Measurements from ENCODE around the gene DOK6. TPM values are rescaled to one million over a fixed set of nuclear protein-coding genes. Genes with fewer than 3 reads are reported as not detected.

DOK6 gene
- total and polyA plus RNA-seq, 2 of the 13 experiments (the other 11 are each of a cell fraction or from before 2014, with no cell fraction given): 17.0 to 17.2 TPM

GRCh38 chr18:69358212-69358895, 42.3 kb upstream of the DOK6 start (continued):
- peak; percentile 86 for TF ChIP-seq CEBPG (CRISPR knock-in tag; IDR thresholded peaks at IDR 0.05)
- no peak for TF ChIP-seq PAWR (CRISPR knock-in tag; IDR thresholded peaks at IDR 0.05; ENCODE audit: borderline replicate concordance)
- no peak for TF ChIP-seq TAF15 (IDR thresholded peaks at IDR 0.05; ENCODE audit: low read depth, low read length, poor library complexity, severe bottlenecking)
- no peak for TF ChIP-seq HNRNPL (IDR thresholded peaks at IDR 0.05; ENCODE audit: low read depth, low read length)
- no peak for TF ChIP-seq SALL2 (CRISPR knock-in tag; IDR thresholded peaks at IDR 0.05)
- no peak for TF ChIP-seq ZNF850 (CRISPR knock-in tag; conservative IDR thresholded peaks at IDR 0.05)
- TF ChIP-seq SIX1 (CRISPR knock-in tag; IDR thresholded peaks at IDR 0.05; ENCODE audit: borderline replicate concordance): peak; percentile 88; the same call in 1 of the 2 replicates
- no peak for TF ChIP-seq NFYB (CRISPR knock-in tag; IDR thresholded peaks at IDR 0.05)
- TF ChIP-seq CCAR2 (optimal IDR thresholded peaks at IDR 0.05; ENCODE audit: low read depth, low read length): no peak
- TF ChIP-seq CSRNP2 (CRISPR knock-in tag; conservative IDR thresholded peaks at IDR 0.05; ENCODE audit: low read depth): no peak
- no peak for TF ChIP-seq MAF1 (CRISPR knock-in tag; IDR thresholded peaks at IDR 0.05; ENCODE audit: borderline replicate concordance)
- no peak for TF ChIP-seq PAF1 (CRISPR knock-in tag; IDR thresholded peaks at IDR 0.05)
- TF ChIP-seq ZNF607 (CRISPR knock-in tag; IDR thresholded peaks at IDR 0.05; ENCODE audit: borderline replicate concordance): no peak
- TF ChIP-seq SMAD9 (CRISPR knock-in tag; IDR thresholded peaks at IDR 0.05): no peak
- no peak for TF ChIP-seq ZNF296 (CRISPR knock-in tag; conservative IDR thresholded peaks at IDR 0.05)
- TF ChIP-seq ZBTB3 (CRISPR knock-in tag; IDR thresholded peaks at IDR 0.05; ENCODE audit: borderline replicate concordance, low read depth): no peak
- no peak; the same call in 1 of the 2 replicates for TF ChIP-seq HOXD1 (CRISPR knock-in tag; IDR thresholded peaks at IDR 0.05)
- no peak for TF ChIP-seq TP53 (CRISPR knock-in tag; conservative IDR thresholded peaks at IDR 0.05)
- TF ChIP-seq DDIT3 (CRISPR knock-in tag; IDR thresholded peaks at IDR 0.05): no peak
- TF ChIP-seq, protein P1, sequence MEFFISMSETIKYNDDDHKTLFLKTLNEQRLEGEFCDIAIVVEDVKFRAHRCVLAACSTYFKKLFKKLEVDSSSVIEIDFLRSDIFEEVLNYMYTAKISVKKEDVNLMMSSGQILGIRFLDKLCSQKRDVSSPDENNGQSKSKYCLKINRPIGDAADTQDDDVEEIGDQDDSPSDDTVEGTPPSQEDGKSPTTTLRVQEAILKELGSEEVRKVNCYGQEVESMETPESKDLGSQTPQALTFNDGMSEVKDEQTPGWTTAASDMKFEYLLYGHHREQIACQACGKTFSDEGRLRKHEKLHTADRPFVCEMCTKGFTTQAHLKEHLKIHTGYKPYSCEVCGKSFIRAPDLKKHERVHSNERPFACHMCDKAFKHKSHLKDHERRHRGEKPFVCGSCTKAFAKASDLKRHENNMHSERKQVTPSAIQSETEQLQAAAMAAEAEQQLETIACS (CRISPR knock-in tag; IDR thresholded peaks at IDR 0.05): no peak
- TF ChIP-seq ZNF558 (CRISPR knock-in tag; IDR thresholded peaks at IDR 0.05; ENCODE audit: borderline replicate concordance): no peak
- TF ChIP-seq KAT7 (CRISPR knock-in tag; IDR thresholded peaks at IDR 0.05; ENCODE audit: borderline replicate concordance): no peak
- TF ChIP-seq, protein P2, sequence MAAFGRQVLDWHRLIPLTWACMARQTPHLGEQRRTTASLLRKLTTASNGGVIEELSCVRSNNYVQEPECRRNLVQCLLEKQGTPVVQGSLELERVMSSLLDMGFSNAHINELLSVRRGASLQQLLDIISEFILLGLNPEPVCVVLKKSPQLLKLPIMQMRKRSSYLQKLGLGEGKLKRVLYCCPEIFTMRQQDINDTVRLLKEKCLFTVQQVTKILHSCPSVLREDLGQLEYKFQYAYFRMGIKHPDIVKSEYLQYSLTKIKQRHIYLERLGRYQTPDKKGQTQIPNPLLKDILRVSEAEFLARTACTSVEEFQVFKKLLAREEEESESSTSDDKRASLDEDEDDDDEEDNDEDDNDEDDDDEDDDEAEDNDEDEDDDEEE (CRISPR knock-in tag; IDR thresholded peaks at IDR 0.05): no peak
- TF ChIP-seq, protein P3, sequence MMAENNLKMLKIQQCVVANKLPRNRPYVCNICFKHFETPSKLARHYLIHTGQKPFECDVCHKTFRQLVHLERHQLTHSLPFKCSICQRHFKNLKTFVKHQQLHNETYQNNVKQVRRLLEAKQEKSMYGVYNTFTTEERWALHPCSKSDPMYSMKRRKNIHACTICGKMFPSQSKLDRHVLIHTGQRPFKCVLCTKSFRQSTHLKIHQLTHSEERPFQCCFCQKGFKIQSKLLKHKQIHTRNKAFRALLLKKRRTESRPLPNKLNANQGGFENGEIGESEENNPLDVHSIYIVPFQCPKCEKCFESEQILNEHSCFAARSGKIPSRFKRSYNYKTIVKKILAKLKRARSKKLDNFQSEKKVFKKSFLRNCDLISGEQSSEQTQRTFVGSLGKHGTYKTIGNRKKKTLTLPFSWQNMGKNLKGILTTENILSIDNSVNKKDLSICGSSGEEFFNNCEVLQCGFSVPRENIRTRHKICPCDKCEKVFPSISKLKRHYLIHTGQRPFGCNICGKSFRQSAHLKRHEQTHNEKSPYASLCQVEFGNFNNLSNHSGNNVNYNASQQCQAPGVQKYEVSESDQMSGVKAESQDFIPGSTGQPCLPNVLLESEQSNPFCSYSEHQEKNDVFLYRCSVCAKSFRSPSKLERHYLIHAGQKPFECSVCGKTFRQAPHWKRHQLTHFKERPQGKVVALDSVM (CRISPR knock-in tag; IDR thresholded peaks at IDR 0.05): no peak; the same call in 1 of the 2 replicates
